SK-N-SH (cell line): Measurements from ENCODE around the gene ZNF184. TPM values are rescaled to one million over a fixed set of nuclear protein-coding genes. Genes with fewer than 3 reads are reported as not detected.

ENCODE experiments used
- CTCF ChIA-PET: fragments of 300-600, 350-600 bp; formaldehyde crosslinking; extraction: SDS; loops from one replicate; lab custom pipeline; 2021; lab: Yijun Ruan, JAX
- POLR2A ChIA-PET: fragments of 350-600 bp; sonication (Branson Sonifier 250); formaldehyde crosslinking; extraction: SDS; loops from one replicate; lab custom pipeline; 2020; ENCODE audit warnings: antibody characterized with exemption, inconsistent platforms; lab: Yijun Ruan, JAX
- DNase-seq: peaks from one replicate; pipeline ENCODE4 v3.0.0; 2012
- H2AFZ ChIP-seq: fragments of 200-600 bp; sonication (generic); 2 replicates; pipeline ENCODE4 v1.8.1; 2016; ENCODE audit warnings: antibody characterized with exemption, mild to moderate bottlenecking, low read depth
- H3F3A ChIP-seq: fragments of 200-600 bp; sonication (generic); replicated peaks from 2 replicates; pipeline ENCODE3; 2016; ENCODE audit warnings: antibody characterized with exemption, mild to moderate bottlenecking; ENCODE audit not compliant: insufficient read depth
- H3K27ac ChIP-seq, 2 experiments: fragments of 200-500 bp in 1 of 2; fragments of 200-600 bp in 1 of 2; sonication (Bioruptor generic) in 1 of 2; sonication (generic), shearing (Covaris generic) in 1 of 2; 2 replicates each; pipeline versions ENCODE4 v1.5.1 to v1.6.1; 2014 to 2016; ENCODE audit warnings: low read depth in 2 of 2, inconsistent platforms in 1 of 2, low read length in 1 of 2, mild to moderate bottlenecking in 1 of 2, mixed read lengths in 1 of 2
- H3K27me3 ChIP-seq: fragments of 200-600 bp; sonication (generic), shearing (Covaris generic); 2 replicates; pipeline ENCODE4 v1.6.1; 2016; ENCODE audit warnings: mixed run types; ENCODE audit not compliant: insufficient read depth
- H3K36me3 ChIP-seq, 2 experiments: fragments of 200-500 bp in 1 of 2; fragments of 200-600 bp in 1 of 2; sonication (Bioruptor generic) in 1 of 2; sonication (generic) in 1 of 2; replicated peaks in 1 of 2; 2 replicates each; pipeline versions ENCODE3 to v1.5.1; 2014 to 2016; ENCODE audit warnings: low read length in 1 of 2, mild to moderate bottlenecking in 1 of 2; ENCODE audit not compliant: insufficient read depth in 2 of 2, control insufficient read depth in 1 of 2
- H3K4me1 ChIP-seq, 2 experiments: fragments of 200-500 bp in 1 of 2; fragments of 200-600 bp in 1 of 2; sonication (Bioruptor generic) in 1 of 2; sonication (generic), shearing (Covaris generic) in 1 of 2; 2 replicates each; pipeline versions ENCODE4 v1.5.1 to v1.6.1; 2014 to 2016; ENCODE audit warnings: low read depth in 1 of 2, low read length in 1 of 2, mixed run types in 1 of 2; ENCODE audit not compliant: insufficient read depth in 2 of 2, control insufficient read depth in 1 of 2
- H3K4me2 ChIP-seq: fragments of 200-600 bp; sonication (generic), shearing (Covaris generic); 2 replicates; pipeline ENCODE4 v1.6.1; 2017; ENCODE audit warnings: mixed run types
- H3K4me3 ChIP-seq, 2 experiments: fragments of 200-500 bp in 1 of 2; fragments of 200-600 bp in 1 of 2; sonication (Bioruptor generic) in 1 of 2; sonication (generic), shearing (Covaris generic) in 1 of 2; 2 replicates each; pipeline versions ENCODE4 v1.5.1 to v1.8.1; 2014 to 2016; ENCODE audit warnings: low read depth in 2 of 2, inconsistent platforms in 1 of 2, low read length in 1 of 2, mild to moderate bottlenecking in 1 of 2, mixed read lengths in 1 of 2, moderate library complexity in 1 of 2
- H3K79me2 ChIP-seq: fragments of 200-600 bp; sonication (generic); 2 replicates; pipeline ENCODE4 v1.8.1; 2017; ENCODE audit warnings: mild to moderate bottlenecking; ENCODE audit not compliant: insufficient read depth
- H3K9ac ChIP-seq: fragments of 200-600 bp; sonication (generic); 2 replicates; pipeline ENCODE4 v1.6.1; 2017; ENCODE audit warnings: mixed run types
- H3K9me2 ChIP-seq: fragments of 200-600 bp; sonication (generic); 2 replicates; pipeline ENCODE4 v1.6.1; 2017; ENCODE audit warnings: mixed run types
- H3K9me3 ChIP-seq: fragments of 200-600 bp; sonication (generic); 2 replicates; pipeline ENCODE4 v1.6.1; 2017; ENCODE audit warnings: mixed run types, mild to moderate bottlenecking, moderate library complexity
- H4K20me1 ChIP-seq: fragments of 200-600 bp; sonication (generic); 2 replicates; pipeline ENCODE4 v1.6.1; 2017; ENCODE audit warnings: mild to moderate bottlenecking, mixed run types; ENCODE audit not compliant: insufficient read depth
- CHD2 ChIP-seq: fragments of 150-350 bp; IDR thresholded peaks from 2 replicates; pipeline ENCODE4 v1.6.1; 2018; ENCODE audit warnings: low read length; ENCODE audit not compliant: partially characterized antibody
- CTCF ChIP-seq: fragments of 200-600 bp; sonication (generic); IDR thresholded peaks from 2 replicates; pipeline ENCODE4 v1.6.1; 2017; ENCODE audit warnings: antibody characterized with exemption, mild to moderate bottlenecking, moderate library complexity
- ELF1 ChIP-seq: IDR thresholded peaks from 2 replicates; pipeline ENCODE4 v1.4.0; 2012
- FOXJ3 ChIP-seq: sonication (generic); formaldehyde crosslinking; IDR thresholded peaks from 2 replicates; pipeline ENCODE4 v1.5.1; 2020; ENCODE audit warnings: mild to moderate bottlenecking, missing genetic modification reagents
- FOXM1 ChIP-seq: IDR thresholded peaks from 2 replicates; pipeline ENCODE4 v1.4.0; 2012; ENCODE audit warnings: low read depth, mild to moderate bottlenecking
- GABPA ChIP-seq: IDR thresholded peaks from 2 replicates; pipeline ENCODE4 v1.4.0; 2012; ENCODE audit warnings: low read depth, mild to moderate bottlenecking
- MAX ChIP-seq: IDR thresholded peaks from 2 replicates; pipeline ENCODE4 v1.4.0; 2012; ENCODE audit warnings: low read depth
- MXI1 ChIP-seq: IDR thresholded peaks from 2 replicates; pipeline ENCODE4 v1.6.1; 2012; ENCODE audit warnings: mild to moderate bottlenecking, low read depth, low read length, improper control_type of control experiment
- NFIC ChIP-seq: IDR thresholded peaks from 2 replicates; pipeline ENCODE4 v1.4.0; 2012; ENCODE audit warnings: borderline replicate concordance
- NRF1 ChIP-seq: IDR thresholded peaks from 2 replicates; pipeline ENCODE4 v1.6.1; 2012; ENCODE audit warnings: low read depth, mild to moderate bottlenecking, low read length
- POLR2AphosphoS5 ChIP-seq: IDR thresholded peaks from 2 replicates; pipeline ENCODE4 v1.6.1; 2012; ENCODE audit warnings: low read depth, low read length
- RCOR1 ChIP-seq: fragments of 150-350 bp; IDR thresholded peaks from 2 replicates; pipeline ENCODE4 v1.6.1; 2017; ENCODE audit warnings: antibody characterized with exemption, low read length
- RFX5 ChIP-seq: IDR thresholded peaks from 2 replicates; pipeline ENCODE4 v1.6.1; 2012; ENCODE audit warnings: mild to moderate bottlenecking, improper control_type of control experiment, low read length
- RXRA ChIP-seq: IDR thresholded peaks from 2 replicates; pipeline ENCODE4 v1.4.0; 2012; ENCODE audit warnings: low read depth, mild to moderate bottlenecking, borderline replicate concordance
- TAF1 ChIP-seq: IDR thresholded peaks from 2 replicates; pipeline ENCODE4 v1.6.1; 2012; ENCODE audit warnings: low read depth, mild to moderate bottlenecking, low read length, moderate library complexity, borderline replicate concordance
- TCF12 ChIP-seq: IDR thresholded peaks from 2 replicates; pipeline ENCODE4 v1.4.0; 2012
- TEAD4 ChIP-seq: IDR thresholded peaks from 2 replicates; pipeline ENCODE4 v1.4.0; 2012; ENCODE audit warnings: mild to moderate bottlenecking, borderline replicate concordance; ENCODE audit not compliant: insufficient read depth
- YY1 ChIP-seq: IDR thresholded peaks from 2 replicates; pipeline ENCODE4 v1.4.0; 2012; ENCODE audit warnings: low read depth, mild to moderate bottlenecking
- WGBS: methylation state at CpG from one replicate; pipeline ENCODE4 v1.1.6; 2017; ENCODE audit warnings: low lambda C conversion rate; 5-methylcytosine and 5-hydroxymethylcytosine counted together
- polyA plus RNA-seq, 3 experiments: library from polyadenylated mRNA; depleted of rRNA; stranded (reverse); fragments of >200 nt; gene quantifications; 2 replicates each; pipeline ENCODE4 v1.2.3, GENCODE V29; 2012
- TF ChIP-seq, protein P1 (sequence below): fragments of 150-350 bp; IDR thresholded peaks from 2 replicates; pipeline ENCODE4 v1.6.1; 2016; ENCODE audit warnings: mild to moderate bottlenecking, low read depth, low read length

The ZNF184 gene
- polyA plus RNA-seq (2012; rRNA removed), result 1.6 and 2.3 TPM in 2 replicates
- polyA plus RNA-seq (2012; cell fraction: cytosol; rRNA removed), result 2.5 and 2.7 TPM in 2 replicates
- polyA plus RNA-seq (2012; cell fraction: nucleus; rRNA removed), result 1.0 and 2.5 TPM in 2 replicates

- H3K27me3 ChIP-seq, result no peaks in the 10 kb centered on the region
- DNase-seq, result peak; percentile 91
- peak within 1 kb of the TSS; percentile 89 for H3K4me2 ChIP-seq
- H3K9ac ChIP-seq, result peak within 1 kb of the TSS; percentile 77
- WGBS, result under 1% methylated on average over 37 of the region's 56 CpGs
- peaks cover 26% of the 10 kb centered on the region for H3K79me2 ChIP-seq
- H3K9me2 ChIP-seq, result no peaks in the 10 kb centered on the region
- H3K9me3 ChIP-seq, result no peaks in the 10 kb centered on the region; the same call in 1 of the 2 replicates
- H3K4me3 ChIP-seq, result peak within 1 kb of the TSS; percentile 75 to 83
- peaks cover 11 to 27% of the 10 kb centered on the region in 2 experiments for H3K36me3 ChIP-seq
- POLR2A ChIA-PET, result interaction anchor here (1.0 to 1.6 kb wide), 3 partner anchors 85 to 365 kb away, joined by 3 read pairs; partner anchors contain the start of gene ZNF391
- H2AFZ ChIP-seq, result peak within 1 kb of the TSS; percentile 96
- peaks cover 5% of the 10 kb centered on the region for H3F3A ChIP-seq
- TF ChIP-seq GABPA (peak; percentile 85), MXI1 (peak; percentile 79), YY1 (peak; percentile 65), POLR2AphosphoS5 (peak; percentile 85), CHD2 (peak; percentile 92), TEAD4 (no peak), RCOR1 (peak; percentile 50; the same call in 1 of the 2 replicates), CTCF (no peak; the same call in 1 of the 2 replicates), MAX (peak; percentile 69), NRF1 (peak; percentile 47; the same call in 1 of the 2 replicates), ELF1 (peak; percentile 67), FOXJ3 (CRISPR knock-in tag) (peak; percentile 67), RXRA (no peak), FOXM1 (no peak), RFX5 (0 out of 2 replicates have a peak, but pooled peaks have one; percentile 18), TAF1 (peak; percentile 85), NFIC (no peak), TCF12 (peak; percentile 29; the same call in 1 of the 2 replicates)
- TF ChIP-seq, protein P1, sequence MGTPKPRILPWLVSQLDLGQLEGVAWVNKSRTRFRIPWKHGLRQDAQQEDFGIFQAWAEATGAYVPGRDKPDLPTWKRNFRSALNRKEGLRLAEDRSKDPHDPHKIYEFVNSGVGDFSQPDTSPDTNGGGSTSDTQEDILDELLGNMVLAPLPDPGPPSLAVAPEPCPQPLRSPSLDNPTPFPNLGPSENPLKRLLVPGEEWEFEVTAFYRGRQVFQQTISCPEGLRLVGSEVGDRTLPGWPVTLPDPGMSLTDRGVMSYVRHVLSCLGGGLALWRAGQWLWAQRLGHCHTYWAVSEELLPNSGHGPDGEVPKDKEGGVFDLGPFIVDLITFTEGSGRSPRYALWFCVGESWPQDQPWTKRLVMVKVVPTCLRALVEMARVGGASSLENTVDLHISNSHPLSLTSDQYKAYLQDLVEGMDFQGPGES, result no peak
- peaks cover 0 to 8% of the 10 kb centered on the region in 2 experiments; a peak in 3 of 4 replicates for H3K4me1 ChIP-seq
- peak within 1 kb of the TSS; percentile 80 to 93 for H3K27ac ChIP-seq
- H4K20me1 ChIP-seq, result no peaks in the 10 kb centered on the region
- CTCF ChIA-PET, result interaction anchor here (0.8 to 1.5 kb wide), 3 partner anchors 12 to 280 kb away, joined by 3 to 4 read pairs (median 3); no protein-coding TSS in a partner anchor
These were observed at the start of gene ZNF184 for GRCh38 chr6:27472617-27473400. TSS of gene ZNF184 (minus strand) at chr6:27473105. CDS start at chr6:27472294, 811 bp downstream.
